ENCODE data around the gene ARL8B.
A peak's percentile ranks its signal among the peaks of the same experiment; 100 is the strongest.

Gene ARL8B

GRCh38 chr3:5194801-5195509 lies 72.9 kb downstream of the ARL8B start:
- Histone ChIP-seq H3K4me1 (ENCODE audit: control insufficient read depth, insufficient read depth, low read length, unreplicated experiment) (peaks cover 58% of the 10 kb centered on the region), H3K36me3 (ENCODE audit: insufficient read depth, low read length) (peaks cover 6% of the 10 kb centered on the region), H3K27me3 (ENCODE audit: insufficient read depth, low read length) (no peaks in the 10 kb centered on the region), H3K79me2 (ENCODE audit: control insufficient read depth, insufficient read depth, low read length, unreplicated experiment) (peaks cover 76% of the 10 kb centered on the region), H2AFZ (ENCODE audit: low read length, unreplicated experiment) (no peak overlapping the region), H3K27ac (ENCODE audit: low read depth, low read length) (peak overlapping the region; percentile 84), H3K4me3 (ENCODE audit: low read depth, low read length) (peak overlapping the region; percentile 36; the same call in 1 of the 2 replicates)

GRCh38 chr3:5195605-5196004 lies 73.5 kb downstream of the ARL8B start:
- H3K4me1 ChIP-seq (ENCODE audit: control insufficient read depth, insufficient read depth, low read length, unreplicated experiment): peaks cover 52% of the 10 kb centered on the region
- no peaks in the 10 kb centered on the region for H3K27me3 ChIP-seq (ENCODE audit: insufficient read depth, low read length)
- H3K36me3 ChIP-seq (ENCODE audit: insufficient read depth, low read length): peaks cover 6% of the 10 kb centered on the region
- H3K27ac ChIP-seq (ENCODE audit: low read depth, low read length): peak overlapping the region; percentile 84
- peaks cover 74% of the 10 kb centered on the region for H3K79me2 ChIP-seq (ENCODE audit: control insufficient read depth, insufficient read depth, low read length, unreplicated experiment)
- H3K4me3 ChIP-seq (ENCODE audit: low read depth, low read length): peak overlapping the region; percentile 36; the same call in 1 of the 2 replicates
- no peak overlapping the region for H2AFZ ChIP-seq (ENCODE audit: low read length, unreplicated experiment)

GRCh38 chr3:5197022-5197421 lies 74.9 kb downstream of the ARL8B start:
- peaks cover 58% of the 10 kb centered on the region for H3K4me1 ChIP-seq (ENCODE audit: control insufficient read depth, insufficient read depth, low read length, unreplicated experiment)
- H3K27me3 ChIP-seq (ENCODE audit: insufficient read depth, low read length): no peaks in the 10 kb centered on the region
- peak overlapping the region; percentile 10; the same call in 1 of the 2 replicates for H3K4me3 ChIP-seq (ENCODE audit: low read depth, low read length)
- no peak overlapping the region for H2AFZ ChIP-seq (ENCODE audit: low read length, unreplicated experiment)
- H3K27ac ChIP-seq (ENCODE audit: low read depth, low read length): peak overlapping the region; percentile 84
- H3K36me3 ChIP-seq (ENCODE audit: insufficient read depth, low read length): peaks cover 14% of the 10 kb centered on the region
- H3K79me2 ChIP-seq (ENCODE audit: control insufficient read depth, insufficient read depth, low read length, unreplicated experiment): peaks cover 62% of the 10 kb centered on the region

GRCh38 chr3:5197470-5198312 lies 75.6 kb downstream of the ARL8B start:
- Histone ChIP-seq H3K27ac (ENCODE audit: low read depth, low read length) (peak overlapping the region; percentile 84), H3K4me1 (ENCODE audit: control insufficient read depth, insufficient read depth, low read length, unreplicated experiment) (peaks cover 65% of the 10 kb centered on the region), H3K27me3 (ENCODE audit: insufficient read depth, low read length) (no peaks in the 10 kb centered on the region), H2AFZ (ENCODE audit: low read length, unreplicated experiment) (no peak overlapping the region), H3K36me3 (ENCODE audit: insufficient read depth, low read length) (peaks cover 15% of the 10 kb centered on the region), H3K79me2 (ENCODE audit: control insufficient read depth, insufficient read depth, low read length, unreplicated experiment) (peaks cover 55% of the 10 kb centered on the region), H3K4me3 (ENCODE audit: low read depth, low read length) (peak overlapping the region; percentile 10; the same call in 1 of the 2 replicates)

- H3K27ac ChIP-seq (ENCODE audit: low read depth, low read length): 0 out of 2 replicates have a peak overlapping the region, but pooled peaks have one; percentile 84
- no peak overlapping the region for H2AFZ ChIP-seq (ENCODE audit: low read length, unreplicated experiment)
- no peak overlapping the region for H3K4me3 ChIP-seq (ENCODE audit: low read depth, low read length)
- H3K79me2 ChIP-seq (ENCODE audit: control insufficient read depth, insufficient read depth, low read length, unreplicated experiment): peaks cover 49% of the 10 kb centered on the region
- peaks cover 19% of the 10 kb centered on the region for H3K36me3 ChIP-seq (ENCODE audit: insufficient read depth, low read length)
- peaks cover 67% of the 10 kb centered on the region for H3K4me1 ChIP-seq (ENCODE audit: control insufficient read depth, insufficient read depth, low read length, unreplicated experiment)
- H3K27me3 ChIP-seq (ENCODE audit: insufficient read depth, low read length): no peaks in the 10 kb centered on the region
Observed at GRCh38 chr3:5198313-5198677, 76.2 kb downstream of the ARL8B start.

- H3K27me3 ChIP-seq (ENCODE audit: insufficient read depth, low read length): no peaks in the 10 kb centered on the region
- no peak overlapping the region for H3K27ac ChIP-seq (ENCODE audit: low read depth, low read length)
- H3K4me1 ChIP-seq (ENCODE audit: control insufficient read depth, insufficient read depth, low read length, unreplicated experiment): peaks cover 63% of the 10 kb centered on the region
- H3K4me3 ChIP-seq (ENCODE audit: low read depth, low read length): no peak overlapping the region
- H3K79me2 ChIP-seq (ENCODE audit: control insufficient read depth, insufficient read depth, low read length, unreplicated experiment): peaks cover 43% of the 10 kb centered on the region
- no peak overlapping the region for H2AFZ ChIP-seq (ENCODE audit: low read length, unreplicated experiment)
- peaks cover 26% of the 10 kb centered on the region for H3K36me3 ChIP-seq (ENCODE audit: insufficient read depth, low read length)
Observed at GRCh38 chr3:5198986-5199731, 77.1 kb downstream of the ARL8B start.

GRCh38 chr3:5201536-5201935 lies 79.4 kb downstream of the ARL8B start:
- H2AFZ ChIP-seq (ENCODE audit: low read length, unreplicated experiment): no peak overlapping the region
- H3K36me3 ChIP-seq (ENCODE audit: insufficient read depth, low read length): peaks cover 38% of the 10 kb centered on the region
- H3K4me1 ChIP-seq (ENCODE audit: control insufficient read depth, insufficient read depth, low read length, unreplicated experiment): peaks cover 45% of the 10 kb centered on the region
- no peak overlapping the region for H3K4me3 ChIP-seq (ENCODE audit: low read depth, low read length)
- peaks cover 32% of the 10 kb centered on the region for H3K79me2 ChIP-seq (ENCODE audit: control insufficient read depth, insufficient read depth, low read length, unreplicated experiment)
- H3K27ac ChIP-seq (ENCODE audit: low read depth, low read length): peak overlapping the region; percentile 47; the same call in 1 of the 2 replicates
- H3K27me3 ChIP-seq (ENCODE audit: insufficient read depth, low read length): no peaks in the 10 kb centered on the region

- H3K27me3 ChIP-seq (ENCODE audit: insufficient read depth, low read length): no peaks in the 10 kb centered on the region
- H3K79me2 ChIP-seq (ENCODE audit: control insufficient read depth, insufficient read depth, low read length, unreplicated experiment): peaks cover 28% of the 10 kb centered on the region
- H2AFZ ChIP-seq (ENCODE audit: low read length, unreplicated experiment): no peak overlapping the region
- peaks cover 38% of the 10 kb centered on the region for H3K4me1 ChIP-seq (ENCODE audit: control insufficient read depth, insufficient read depth, low read length, unreplicated experiment)
- peak overlapping the region; percentile 57 for H3K27ac ChIP-seq (ENCODE audit: low read depth, low read length)
- peaks cover 40% of the 10 kb centered on the region for H3K36me3 ChIP-seq (ENCODE audit: insufficient read depth, low read length)
- H3K4me3 ChIP-seq (ENCODE audit: low read depth, low read length): no peak overlapping the region
Observed at GRCh38 chr3:5202222-5202621, 80.1 kb downstream of the ARL8B start.

GRCh38 chr3:5205165-5205941 lies 83.3 kb downstream of the ARL8B start:
- Histone ChIP-seq H3K4me1 (ENCODE audit: control insufficient read depth, insufficient read depth, low read length, unreplicated experiment) (peaks cover 21% of the 10 kb centered on the region), H3K36me3 (ENCODE audit: insufficient read depth, low read length) (peaks cover 49% of the 10 kb centered on the region), H3K27me3 (ENCODE audit: insufficient read depth, low read length) (no peaks in the 10 kb centered on the region), H3K27ac (ENCODE audit: low read depth, low read length) (peak overlapping the region; percentile 49), H2AFZ (ENCODE audit: low read length, unreplicated experiment) (no peak overlapping the region), H3K4me3 (ENCODE audit: low read depth, low read length) (no peak overlapping the region), H3K79me2 (ENCODE audit: control insufficient read depth, insufficient read depth, low read length, unreplicated experiment) (peaks cover 3% of the 10 kb centered on the region)

- peaks cover 3% of the 10 kb centered on the region for H3K79me2 ChIP-seq (ENCODE audit: control insufficient read depth, insufficient read depth, low read length, unreplicated experiment)
Observed at GRCh38 chr3:5210926-5211325, 88.8 kb downstream of the ARL8B start.

More at GRCh38 chr3:5210926-5211325, 88.8 kb downstream of the ARL8B start:
- H2AFZ ChIP-seq (ENCODE audit: low read length, unreplicated experiment): no peak overlapping the region
- H3K36me3 ChIP-seq (ENCODE audit: insufficient read depth, low read length): peaks cover 35% of the 10 kb centered on the region
- no peaks in the 10 kb centered on the region for H3K27me3 ChIP-seq (ENCODE audit: insufficient read depth, low read length)
- no peak overlapping the region for H3K4me3 ChIP-seq (ENCODE audit: low read depth, low read length)
- no peaks in the 10 kb centered on the region for H3K4me1 ChIP-seq (ENCODE audit: control insufficient read depth, insufficient read depth, low read length, unreplicated experiment)
- H3K27ac ChIP-seq (ENCODE audit: low read depth, low read length): no peak overlapping the region

All from ACC112 (cell line).